H1 (cell line): ENCODE measurements around the gene ABCB10. TPM values are rescaled to one million over a fixed set of nuclear protein-coding genes. Genes with fewer than 3 reads are reported as not detected.

ENCODE experiments used
- CTCF ChIA-PET: fragments of 300-600 bp; sonication (Branson Sonifier 250); formaldehyde crosslinking; loops from one replicate; lab custom pipeline; 2021; ENCODE audit not compliant: partially characterized antibody; lab: Charles Lee
- POLR2A ChIA-PET: fragments of 300-600 bp; sonication (Branson Sonifier 250); formaldehyde crosslinking; loops from one replicate; lab custom pipeline; 2021; ENCODE audit warnings: inconsistent platforms; ENCODE audit not compliant: partially characterized antibody; lab: Charles Lee
- DNase-seq, 2 experiments: peaks; one replicate each; pipeline versions ENCODE4 v3.0.0 to v3.0.0-alpha.2; 2010 to 2022; ENCODE audit warnings: low spot score in 2 of 2, low read depth in 1 of 2, mixed read lengths in 1 of 2
- FAIRE-seq: peaks from 2 replicates; lab custom pipeline; 2011; peaks lifted over from hg19 to GRCh38; lab: Jason Lieb, UNC
- H2AFZ ChIP-seq: 2 replicates; pipeline ENCODE4 v1.8.1; 2012; ENCODE audit warnings: low read length, inconsistent platforms
- H2AK5ac ChIP-seq: 2 replicates; pipeline ENCODE4 v1.6.1; 2013; ENCODE audit warnings: low read depth, low read length
- H2BK120ac ChIP-seq: replicated peaks from 2 replicates; pipeline ENCODE3; 2013; ENCODE audit warnings: low read depth, low read length, inconsistent platforms
- H2BK12ac ChIP-seq: 2 replicates; pipeline ENCODE4 v1.6.1; 2013; ENCODE audit warnings: low read depth, low read length
- H2BK15ac ChIP-seq: 2 replicates; pipeline ENCODE4 v1.6.1; 2013; ENCODE audit warnings: low read length
- H2BK20ac ChIP-seq: 2 replicates; pipeline ENCODE4 v1.6.1; 2013; ENCODE audit warnings: low read length
- H2BK5ac ChIP-seq: 2 replicates; pipeline ENCODE4 v1.6.1; 2013; ENCODE audit warnings: low read depth, low read length
- H3K14ac ChIP-seq: 2 replicates; pipeline ENCODE4 v1.6.1; 2013; ENCODE audit warnings: inconsistent platforms; ENCODE audit not compliant: insufficient read length
- H3K18ac ChIP-seq: 2 replicates; pipeline ENCODE4 v1.6.1; 2013; ENCODE audit warnings: low read length; ENCODE audit errors: extremely low read depth
- H3K23ac ChIP-seq: 2 replicates; pipeline ENCODE4 v1.6.1; 2013; ENCODE audit warnings: inconsistent platforms; ENCODE audit not compliant: insufficient read length
- H3K23me2 ChIP-seq: 2 replicates; pipeline ENCODE4 v1.6.1; 2013; ENCODE audit warnings: low read depth, low read length
- H3K27ac ChIP-seq: 2 replicates; pipeline ENCODE4 v1.6.1; 2011; ENCODE audit warnings: low read depth, low read length, inconsistent platforms
- H3K27me3 ChIP-seq, 4 experiments: replicated peaks in 1 of 4; 1 replicate in 1 of 4; 2 replicates in 3 of 4; pipeline versions ENCODE4 v1.6.1 to v1.8.1; 2011 to 2013; ENCODE audit warnings: low read length in 3 of 4, mild to moderate bottlenecking in 3 of 4, inconsistent platforms in 2 of 4, mixed read lengths in 2 of 4, moderate library complexity in 1 of 4; ENCODE audit not compliant: control insufficient read depth in 3 of 4, insufficient read depth in 3 of 4; ENCODE audit errors: extremely low read depth in 1 of 4
- H3K36me3 ChIP-seq, 4 experiments: 2 replicates each; pipeline versions ENCODE4 v1.6.1 to v1.8.1; 2011 to 2013; ENCODE audit warnings: mild to moderate bottlenecking in 4 of 4, low read length in 3 of 4, moderate library complexity in 2 of 4, control low read depth in 1 of 4, inconsistent platforms in 1 of 4; ENCODE audit not compliant: insufficient read depth in 4 of 4, control insufficient read depth in 2 of 4
- H3K4ac ChIP-seq: replicated peaks from 2 replicates; pipeline ENCODE3; 2013; ENCODE audit warnings: low read length, low read depth, mixed read lengths, inconsistent platforms; ENCODE audit not compliant: insufficient read length
- H3K4me1 ChIP-seq, 4 experiments: replicated peaks in 1 of 4; 1 replicate in 1 of 4; 2 replicates in 3 of 4; pipeline versions ENCODE4 v1.6.1 to v1.8.1; 2011 to 2013; ENCODE audit warnings: low read length in 3 of 4, inconsistent platforms in 2 of 4, mixed read lengths in 1 of 4; ENCODE audit not compliant: insufficient read depth in 4 of 4, control insufficient read depth in 3 of 4
- H3K4me2 ChIP-seq, 2 experiments: 2 replicates each; pipeline versions ENCODE4 v1.6.1 to v1.8.1; 2011 to 2013; ENCODE audit warnings: low read depth in 2 of 2, low read length in 2 of 2, control low read depth in 1 of 2, inconsistent platforms in 1 of 2, mild to moderate bottlenecking in 1 of 2; ENCODE audit not compliant: insufficient read depth in 1 of 2
- H3K4me3 ChIP-seq, 4 experiments: fragments of 200-600, 300-600 bp in 1 of 4; sonication (generic), shearing (Covaris generic), sonication (Bioruptor Twin) in 1 of 4; 2 replicates each; pipeline versions ENCODE4 v1.5.1 to v1.8.1; 2011 to 2016; ENCODE audit warnings: low read length in 4 of 4, low read depth in 3 of 4, control low read depth in 2 of 4, inconsistent platforms in 2 of 4, mild to moderate bottlenecking in 2 of 4, mixed read lengths in 1 of 4, moderate library complexity in 1 of 4; ENCODE audit not compliant: insufficient read depth in 2 of 4; ENCODE audit errors: extremely low read depth in 1 of 4
- H3K56ac ChIP-seq: replicated peaks from 2 replicates; pipeline ENCODE3; 2013; ENCODE audit warnings: low read depth, mild to moderate bottlenecking, mixed read lengths, low read length, inconsistent platforms; ENCODE audit not compliant: insufficient read length
- H3K79me1 ChIP-seq: 2 replicates; pipeline ENCODE4 v1.6.1; 2013; ENCODE audit warnings: low read depth, low read length, control low read depth
- H3K79me2 ChIP-seq, 2 experiments: 2 replicates each; pipeline versions ENCODE4 v1.6.1 to v1.8.1; 2012 to 2013; ENCODE audit warnings: low read length in 2 of 2, mild to moderate bottlenecking in 2 of 2, inconsistent platforms in 1 of 2; ENCODE audit not compliant: insufficient read depth in 2 of 2, control insufficient read depth in 1 of 2
- H3K9ac ChIP-seq, 4 experiments: replicated peaks in 1 of 4; 1 replicate in 1 of 4; 2 replicates in 3 of 4; pipeline versions ENCODE4 v1.6.1 to v1.8.1; 2011 to 2013; ENCODE audit warnings: low read depth in 3 of 4, low read length in 3 of 4, control low read depth in 2 of 4, mild to moderate bottlenecking in 2 of 4, moderate library complexity in 2 of 4, inconsistent platforms in 1 of 4; ENCODE audit errors: extremely low read depth in 1 of 4
- H3K9me3 ChIP-seq, 2 experiments: 2 replicates each; pipeline versions ENCODE4 v1.6.1 to v1.8.1; 2012 to 2013; ENCODE audit warnings: mild to moderate bottlenecking in 2 of 2, moderate library complexity in 2 of 2, control low read depth in 1 of 2, inconsistent platforms in 1 of 2, low read depth in 1 of 2, low read length in 1 of 2, mixed read lengths in 1 of 2; ENCODE audit not compliant: insufficient read depth in 2 of 2
- H4K20me1 ChIP-seq, 2 experiments: replicated peaks in 1 of 2; 2 replicates each; pipeline versions ENCODE3 to v1.8.1; 2011 to 2013; ENCODE audit warnings: inconsistent platforms in 2 of 2, low read length in 2 of 2, mild to moderate bottlenecking in 1 of 2; ENCODE audit not compliant: insufficient read depth in 2 of 2, control insufficient read depth in 1 of 2
- H4K5ac ChIP-seq: 2 replicates; pipeline ENCODE4 v1.6.1; 2013; ENCODE audit warnings: low read length, low read depth, mixed read lengths, inconsistent platforms; ENCODE audit not compliant: insufficient read length
- H4K8ac ChIP-seq: 2 replicates; pipeline ENCODE4 v1.8.0; 2013; ENCODE audit warnings: mild to moderate bottlenecking, moderate library complexity, low read length, inconsistent platforms; ENCODE audit not compliant: insufficient read depth; ENCODE audit errors: extremely low read depth
- H4K91ac ChIP-seq: replicated peaks from 2 replicates; pipeline ENCODE3; 2013; ENCODE audit warnings: low read length, mixed read lengths, inconsistent platforms; ENCODE audit not compliant: insufficient read length
- BRCA1 ChIP-seq: IDR thresholded peaks from 2 replicates; pipeline ENCODE4 v1.6.1; 2012; ENCODE audit warnings: low read depth, low read length, improper control_type of control experiment
- CHD2 ChIP-seq: IDR thresholded peaks from 2 replicates; pipeline ENCODE4 v1.6.1; 2012; ENCODE audit warnings: low read length, improper control_type of control experiment
- GABPA ChIP-seq: IDR thresholded peaks from 2 replicates; pipeline ENCODE4 v1.6.1; 2011; ENCODE audit warnings: mild to moderate bottlenecking, low read length, moderate library complexity, borderline replicate concordance; ENCODE audit not compliant: insufficient read depth
- GTF2F1 ChIP-seq: IDR thresholded peaks from 2 replicates; pipeline ENCODE4 v1.6.1; 2012; ENCODE audit warnings: low read depth, low read length, improper control_type of control experiment, borderline replicate concordance
- POLR2A ChIP-seq, 2 experiments: IDR thresholded peaks; 1 replicate in 1 of 2; 2 replicates in 1 of 2; pipeline ENCODE4 v1.6.1; 2011; ENCODE audit warnings: low read depth in 2 of 2, low read length in 2 of 2, mild to moderate bottlenecking in 2 of 2; ENCODE audit errors: control extremely low read depth in 1 of 2
- POLR2AphosphoS5 ChIP-seq: IDR thresholded peaks from 2 replicates; pipeline ENCODE4 v1.6.1; 2011; ENCODE audit warnings: low read depth, low read length
- RNF2 ChIP-seq: fragments of 200-900, 300-1000 bp; sonication (generic); IDR thresholded peaks from 2 replicates; pipeline ENCODE4 v1.7.1; 2016; ENCODE audit warnings: borderline replicate concordance, low read depth, mild to moderate bottlenecking, antibody characterized with exemption, low read length; ENCODE audit not compliant: poor library complexity, severe bottlenecking; ENCODE audit errors: missing control alignments
- RXRA ChIP-seq: IDR thresholded peaks from 2 replicates; pipeline ENCODE4 v1.6.1; 2011; ENCODE audit warnings: low read depth, mild to moderate bottlenecking, low read length, moderate library complexity; ENCODE audit not compliant: insufficient read depth
- SP2 ChIP-seq: IDR thresholded peaks from 2 replicates; pipeline ENCODE4 v1.6.1; 2012; ENCODE audit warnings: mild to moderate bottlenecking, low read length, inconsistent platforms
- SUZ12 ChIP-seq: fragments of 200-600 bp; sonication (generic); IDR thresholded peaks from 2 replicates; pipeline ENCODE4 v1.6.1; 2012; ENCODE audit warnings: mild to moderate bottlenecking, inconsistent platforms, low read length, moderate library complexity, mixed read lengths
- WGBS, 2 experiments: shearing (Covaris generic) in 1 of 2; methylation state at CpG; one replicate each; pipeline versions ENCODE4 v1.1.6 to v1.1.7; 2013 to 2015; ENCODE audit warnings: low lambda C conversion rate in 2 of 2, mixed read lengths in 2 of 2, inconsistent platforms in 1 of 2, low coverage in 1 of 2, missing lambda C conversion rate in 1 of 2; ENCODE audit not compliant: insufficient replicate concordance in 2 of 2, insufficient coverage in 1 of 2, insufficient read length in 1 of 2; ENCODE audit errors: extremely low coverage in 1 of 2, missing lambda C conversion rate in 1 of 2; 5-methylcytosine and 5-hydroxymethylcytosine counted together
- polyA plus RNA-seq, 7 experiments: library from polyadenylated mRNA; depleted of rRNA in 3 of 7; stranded (reverse) in 5 of 7; unstranded in 2 of 7; fragments of >200 nt in 5 of 7; fragments of 200-250 nt in 2 of 7; gene quantifications; 1 replicate in 5 of 7; 2 replicates in 1 of 7; 4 replicates in 1 of 7; pipeline versions ENCODE4 v1.2.1 to v1.2.3, GENCODE V29; 2011 to 2013; ENCODE audit warnings: missing spikeins in 2 of 7, mixed read lengths in 2 of 7
- total RNA-seq: library from RNA; stranded (reverse); fragmentation: NEBNext Ultra II Directional; extraction: Animal tissue kit (Norgen Biotek cat#: 25700); gene quantifications from 2 replicates; pipeline ENCODE4 v1.2.1, GENCODE V29; 2021
- TF ChIP-seq, protein P1 (sequence below): IDR thresholded peaks from 2 replicates; pipeline ENCODE4 v1.6.1; 2011; ENCODE audit warnings: low read length, improper control_type of control experiment

ABCB10 gene
- total and polyA plus RNA-seq, 2 of the 8 experiments (the other 6 are each of a cell fraction or from before 2014, with no cell fraction given) = 3.6 to 11.9 TPM

DNA sequence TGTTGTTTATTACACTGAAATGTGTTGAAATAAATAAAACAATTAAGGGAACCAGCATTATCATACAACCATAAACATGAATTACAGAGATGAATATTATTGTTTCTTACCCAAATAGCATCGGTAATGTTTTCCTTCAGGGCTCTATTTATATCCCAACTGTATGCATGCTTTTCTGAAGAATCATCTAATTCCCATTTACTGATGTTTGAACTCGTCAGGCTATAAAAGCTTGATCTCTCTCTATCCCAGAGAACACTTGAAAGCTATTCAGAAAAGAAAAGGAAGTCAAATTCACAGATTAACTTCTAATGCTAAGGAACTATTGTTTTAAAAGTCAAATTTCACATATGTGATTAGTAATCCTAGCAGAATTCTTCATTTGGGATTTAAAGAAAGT is 62.7 kb downstream of the ABCB10 start:
- H3K23ac ChIP-seq = no peak overlapping the region
- H2BK120ac ChIP-seq = no peak overlapping the region
- FAIRE-seq (no peak), DNase-seq (no peak)
- POLR2A ChIA-PET = interaction anchor here (1.3 kb wide), 1 partner anchor 9 kb away, joined by 3 read pairs; no protein-coding TSS in a partner anchor
- H3K4me2 ChIP-seq = no peak overlapping the region
- H3K27me3 ChIP-seq = no peaks in the 10 kb centered on the region
- H3K79me1 ChIP-seq = no peaks in the 10 kb centered on the region; the same call in 1 of the 2 replicates
- no peaks in the 10 kb centered on the region for H3K9me3 ChIP-seq
- H4K8ac ChIP-seq = no peak overlapping the region
- no peak overlapping the region for H3K27ac ChIP-seq
- H3K4ac ChIP-seq = no peak overlapping the region
- no peak overlapping the region for H2AFZ ChIP-seq
- H3K4me1 ChIP-seq = no peaks in the 10 kb centered on the region
- H3K4me3 ChIP-seq = no peak overlapping the region
- no peaks in the 10 kb centered on the region for H3K79me2 ChIP-seq
- H2AK5ac ChIP-seq = no peak overlapping the region
- CTCF ChIA-PET = interaction anchor here (1.3 to 2.8 kb wide), 3 partner anchors 14 to 831 kb away, joined by 3 to 10 read pairs (median 7); no protein-coding TSS in a partner anchor
- no peak overlapping the region for H4K91ac ChIP-seq
- no peak overlapping the region for H4K5ac ChIP-seq
- peaks cover 9 to 78% (median 47%) of the 10 kb centered on the region in 4 experiments for H3K36me3 ChIP-seq
- WGBS, 2 experiments = 91% methylated on average over 2 of the region's 2 CpGs; no CpG with 5 or more reads in 1 of the 2 experiments
- no peak overlapping the region for H2BK15ac ChIP-seq
- H2BK20ac ChIP-seq = no peak overlapping the region
- no peak overlapping the region for H3K18ac ChIP-seq
- H2BK5ac ChIP-seq = no peak overlapping the region
- H3K23me2 ChIP-seq = no peaks in the 10 kb centered on the region
- TF ChIP-seq SP2 = no peak
- no peak for TF ChIP-seq SUZ12
- TF ChIP-seq POLR2A (IDR thresholded peaks at IDR 0.05; ENCODE audit: control extremely low read depth in 1 of 2, low read depth in 2 of 2, low read length in 2 of 2) = no peak
- TF ChIP-seq, protein P1, sequence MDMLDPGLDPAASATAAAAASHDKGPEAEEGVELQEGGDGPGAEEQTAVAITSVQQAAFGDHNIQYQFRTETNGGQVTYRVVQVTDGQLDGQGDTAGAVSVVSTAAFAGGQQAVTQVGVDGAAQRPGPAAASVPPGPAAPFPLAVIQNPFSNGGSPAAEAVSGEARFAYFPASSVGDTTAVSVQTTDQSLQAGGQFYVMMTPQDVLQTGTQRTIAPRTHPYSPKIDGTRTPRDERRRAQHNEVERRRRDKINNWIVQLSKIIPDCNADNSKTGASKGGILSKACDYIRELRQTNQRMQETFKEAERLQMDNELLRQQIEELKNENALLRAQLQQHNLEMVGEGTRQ = no peak
- TF ChIP-seq GTF2F1 = no peak
- no peak for TF ChIP-seq BRCA1
- no peak for TF ChIP-seq POLR2AphosphoS5
- TF ChIP-seq RNF2 = no peak
- TF ChIP-seq CHD2 = no peak
- no peak for TF ChIP-seq RXRA
- TF ChIP-seq GABPA = no peak
- H3K56ac ChIP-seq = no peak overlapping the region
- no peak overlapping the region for H3K9ac ChIP-seq
- no peak overlapping the region for H3K14ac ChIP-seq
- peaks cover 0 to 3% of the 10 kb centered on the region in 2 experiments for H4K20me1 ChIP-seq
- no peak overlapping the region for H2BK12ac ChIP-seq
